ENCODE measurements around the gene EPYC.

Gene EPYC

GRCh38 chr12:90954428-90954827 is 50.3 kb downstream of the EPYC start:
- H3K4me3 ChIP-seq (ENCODE audit: low read length) = no peak overlapping the region
- H3K9ac ChIP-seq (ENCODE audit: low read length) = no peak overlapping the region
- no peaks in the 10 kb centered on the region for H3K27me3 ChIP-seq (ENCODE audit: control insufficient read depth, insufficient read depth, low read length)
- no peaks in the 10 kb centered on the region for H3K9me3 ChIP-seq (ENCODE audit: control insufficient read depth, low read depth, low read length)
- no peaks in the 10 kb centered on the region for H3K4me1 ChIP-seq (ENCODE audit: control insufficient read depth, low read depth, low read length)
- no peak overlapping the region for H3K27ac ChIP-seq (ENCODE audit: low read length)
- H3K36me3 ChIP-seq (ENCODE audit: control insufficient read depth, low read depth, low read length) = no peaks in the 10 kb centered on the region

- H3K9me3 ChIP-seq (ENCODE audit: control insufficient read depth, low read depth, low read length) = no peaks in the 10 kb centered on the region
- H3K4me1 ChIP-seq (ENCODE audit: control insufficient read depth, low read depth, low read length) = no peaks in the 10 kb centered on the region
- no peak overlapping the region for H3K9ac ChIP-seq (ENCODE audit: low read length)
- H3K27ac ChIP-seq (ENCODE audit: low read length) = no peak overlapping the region
- H3K4me3 ChIP-seq (ENCODE audit: low read length) = no peak overlapping the region
- H3K36me3 ChIP-seq (ENCODE audit: control insufficient read depth, low read depth, low read length) = no peaks in the 10 kb centered on the region
- H3K27me3 ChIP-seq (ENCODE audit: control insufficient read depth, insufficient read depth, low read length) = no peaks in the 10 kb centered on the region
Measured at GRCh38 chr12:90953956-90954421, 50.8 kb downstream of the EPYC start.

GRCh38 chr12:90951432-90952105 is 53.2 kb downstream of the EPYC start:
- H3K27me3 ChIP-seq (ENCODE audit: control insufficient read depth, insufficient read depth, low read length) = no peaks in the 10 kb centered on the region
- no peaks in the 10 kb centered on the region for H3K9me3 ChIP-seq (ENCODE audit: control insufficient read depth, low read depth, low read length)
- H3K4me1 ChIP-seq (ENCODE audit: control insufficient read depth, low read depth, low read length) = no peaks in the 10 kb centered on the region
- H3K27ac ChIP-seq (ENCODE audit: low read length) = no peak overlapping the region
- H3K4me3 ChIP-seq (ENCODE audit: low read length) = no peak overlapping the region
- H3K36me3 ChIP-seq (ENCODE audit: control insufficient read depth, low read depth, low read length) = no peaks in the 10 kb centered on the region
- H3K9ac ChIP-seq (ENCODE audit: low read length) = no peak overlapping the region

- Histone ChIP-seq H3K36me3 (ENCODE audit: control insufficient read depth, low read depth, low read length) (no peaks in the 10 kb centered on the region), H3K4me1 (ENCODE audit: control insufficient read depth, low read depth, low read length) (no peaks in the 10 kb centered on the region), H3K4me3 (ENCODE audit: low read length) (no peak overlapping the region), H3K27ac (ENCODE audit: low read length) (no peak overlapping the region), H3K9me3 (ENCODE audit: control insufficient read depth, low read depth, low read length) (no peaks in the 10 kb centered on the region), H3K9ac (ENCODE audit: low read length) (no peak overlapping the region), H3K27me3 (ENCODE audit: control insufficient read depth, insufficient read depth, low read length) (no peaks in the 10 kb centered on the region)
Measured at GRCh38 chr12:90947869-90948268, 56.9 kb downstream of the EPYC start.

GRCh38 chr12:90945070-90945649 is 59.6 kb downstream of the EPYC start:
- H3K9me3 ChIP-seq (ENCODE audit: control insufficient read depth, low read depth, low read length) = no peaks in the 10 kb centered on the region
- H3K4me3 ChIP-seq (ENCODE audit: low read length) = no peak overlapping the region
- H3K36me3 ChIP-seq (ENCODE audit: control insufficient read depth, low read depth, low read length) = no peaks in the 10 kb centered on the region
- H3K27ac ChIP-seq (ENCODE audit: low read length) = no peak overlapping the region
- H3K9ac ChIP-seq (ENCODE audit: low read length) = no peak overlapping the region
- no peaks in the 10 kb centered on the region for H3K27me3 ChIP-seq (ENCODE audit: control insufficient read depth, insufficient read depth, low read length)
- H3K4me1 ChIP-seq (ENCODE audit: control insufficient read depth, low read depth, low read length) = no peaks in the 10 kb centered on the region

GRCh38 chr12:90943255-90943654 is 61.5 kb downstream of the EPYC start:
- Histone ChIP-seq H3K4me1 (ENCODE audit: control insufficient read depth, low read depth, low read length) (no peaks in the 10 kb centered on the region), H3K9ac (ENCODE audit: low read length) (no peak overlapping the region), H3K36me3 (ENCODE audit: control insufficient read depth, low read depth, low read length) (no peaks in the 10 kb centered on the region), H3K27me3 (ENCODE audit: control insufficient read depth, insufficient read depth, low read length) (no peaks in the 10 kb centered on the region), H3K27ac (ENCODE audit: low read length) (no peak overlapping the region), H3K4me3 (ENCODE audit: low read length) (no peak overlapping the region), H3K9me3 (ENCODE audit: control insufficient read depth, low read depth, low read length) (no peaks in the 10 kb centered on the region)

GRCh38 chr12:90940872-90941499 is 63.8 kb downstream of the EPYC start:
- no peaks in the 10 kb centered on the region for H3K4me1 ChIP-seq (ENCODE audit: control insufficient read depth, low read depth, low read length)
- H3K36me3 ChIP-seq (ENCODE audit: control insufficient read depth, low read depth, low read length) = no peaks in the 10 kb centered on the region
- H3K9ac ChIP-seq (ENCODE audit: low read length) = no peak overlapping the region
- no peaks in the 10 kb centered on the region for H3K27me3 ChIP-seq (ENCODE audit: control insufficient read depth, insufficient read depth, low read length)
- H3K27ac ChIP-seq (ENCODE audit: low read length) = no peak overlapping the region
- H3K4me3 ChIP-seq (ENCODE audit: low read length) = no peak overlapping the region
- no peaks in the 10 kb centered on the region for H3K9me3 ChIP-seq (ENCODE audit: control insufficient read depth, low read depth, low read length)

GRCh38 chr12:90939382-90939781 is 65.4 kb downstream of the EPYC start:
- no peak overlapping the region for H3K4me3 ChIP-seq (ENCODE audit: low read length)
- H3K9me3 ChIP-seq (ENCODE audit: control insufficient read depth, low read depth, low read length) = no peaks in the 10 kb centered on the region
- H3K36me3 ChIP-seq (ENCODE audit: control insufficient read depth, low read depth, low read length) = no peaks in the 10 kb centered on the region
- no peaks in the 10 kb centered on the region for H3K27me3 ChIP-seq (ENCODE audit: control insufficient read depth, insufficient read depth, low read length)
- no peak overlapping the region for H3K27ac ChIP-seq (ENCODE audit: low read length)
- no peak overlapping the region for H3K9ac ChIP-seq (ENCODE audit: low read length)
- H3K4me1 ChIP-seq (ENCODE audit: control insufficient read depth, low read depth, low read length) = no peaks in the 10 kb centered on the region

- Histone ChIP-seq H3K36me3 (ENCODE audit: control insufficient read depth, low read depth, low read length) (no peaks in the 10 kb centered on the region), H3K27me3 (ENCODE audit: control insufficient read depth, insufficient read depth, low read length) (no peaks in the 10 kb centered on the region), H3K9me3 (ENCODE audit: control insufficient read depth, low read depth, low read length) (no peaks in the 10 kb centered on the region), H3K4me3 (ENCODE audit: low read length) (no peak overlapping the region), H3K4me1 (ENCODE audit: control insufficient read depth, low read depth, low read length) (no peaks in the 10 kb centered on the region), H3K27ac (ENCODE audit: low read length) (no peak overlapping the region), H3K9ac (ENCODE audit: low read length) (no peak overlapping the region)
Measured at GRCh38 chr12:90938451-90938850, 66.3 kb downstream of the EPYC start.

- H3K4me1 ChIP-seq (ENCODE audit: control insufficient read depth, low read depth, low read length) = no peaks in the 10 kb centered on the region
- no peaks in the 10 kb centered on the region for H3K36me3 ChIP-seq (ENCODE audit: control insufficient read depth, low read depth, low read length)
- H3K27me3 ChIP-seq (ENCODE audit: control insufficient read depth, insufficient read depth, low read length) = no peaks in the 10 kb centered on the region
- H3K4me3 ChIP-seq (ENCODE audit: low read length) = no peak overlapping the region
- H3K9me3 ChIP-seq (ENCODE audit: control insufficient read depth, low read depth, low read length) = no peaks in the 10 kb centered on the region
- H3K9ac ChIP-seq (ENCODE audit: low read length) = no peak overlapping the region
- no peak overlapping the region for H3K27ac ChIP-seq (ENCODE audit: low read length)
Measured at GRCh38 chr12:90937651-90938050, 67.1 kb downstream of the EPYC start.

- Histone ChIP-seq H3K36me3 (ENCODE audit: control insufficient read depth, low read depth, low read length) (no peaks in the 10 kb centered on the region), H3K9me3 (ENCODE audit: control insufficient read depth, low read depth, low read length) (no peaks in the 10 kb centered on the region), H3K9ac (ENCODE audit: low read length) (no peak overlapping the region), H3K4me3 (ENCODE audit: low read length) (no peak overlapping the region), H3K4me1 (ENCODE audit: control insufficient read depth, low read depth, low read length) (no peaks in the 10 kb centered on the region), H3K27ac (ENCODE audit: low read length) (no peak overlapping the region), H3K27me3 (ENCODE audit: control insufficient read depth, insufficient read depth, low read length) (no peaks in the 10 kb centered on the region)
Measured at GRCh38 chr12:90936230-90937005, 68.4 kb downstream of the EPYC start.

Data from iPS-18a (cell line).